Lower leg skin (tissue), 4 donors: Measurements from ENCODE around the gene TCN2. TPM values are rescaled to one million over a fixed set of nuclear protein-coding genes. Genes with fewer than 3 reads are reported as not detected.

Experiments
- DNase-seq, 2 donors: peaks; one replicate each; pipeline ENCODE4 v3.0.0-alpha.2; 2019; ENCODE audit warnings: low spot score in 2 of 2
- H3K4me3 ChIP-seq: fragments of 200-600 bp; sonication (generic); 2 replicates; pipeline ENCODE4 v1.5.1; 2017; ENCODE audit warnings: mild to moderate bottlenecking, low read depth; ENCODE audit not compliant: poor library complexity, severe bottlenecking
- CTCF ChIP-seq, 3 donors: fragments of 450-650 bp; IDR thresholded peaks; one replicate each; pipeline ENCODE4 v1.5.1; 2016; ENCODE audit warnings: antibody characterized with exemption in 3 of 3, mild to moderate bottlenecking in 3 of 3, moderate library complexity in 2 of 3
- POLR2A ChIP-seq, 2 donors: fragments of 450-650 bp; IDR thresholded peaks; one replicate each; pipeline ENCODE4 v1.6.1; 2016 to 2017; ENCODE audit warnings: antibody characterized with exemption in 2 of 2, mild to moderate bottlenecking in 1 of 2, moderate library complexity in 1 of 2
- WGBS, 2 donors: methylation state at CpG; one replicate each; pipeline ENCODE4 v1.1.5; 2018; 5-methylcytosine and 5-hydroxymethylcytosine counted together
- intact Hi-C: fragments of 100-400 bp; cut with DNase I; formaldehyde crosslinking; loops from one replicate; pipeline ENCODE4 v1.15.0; 2023; ENCODE audit warnings: low total_unique reads
- total RNA-seq, 4 donors: library from RNA; depleted of rRNA; stranded (reverse); fragments of >200 nt; gene quantifications; one replicate each; pipeline ENCODE4 v1.1.0, GENCODE V29; 2016

The TCN2 gene
- total RNA-seq, 4 donors from 2014 or later: 9.9 to 20.2 (median 14.8) TPM

DNA sequence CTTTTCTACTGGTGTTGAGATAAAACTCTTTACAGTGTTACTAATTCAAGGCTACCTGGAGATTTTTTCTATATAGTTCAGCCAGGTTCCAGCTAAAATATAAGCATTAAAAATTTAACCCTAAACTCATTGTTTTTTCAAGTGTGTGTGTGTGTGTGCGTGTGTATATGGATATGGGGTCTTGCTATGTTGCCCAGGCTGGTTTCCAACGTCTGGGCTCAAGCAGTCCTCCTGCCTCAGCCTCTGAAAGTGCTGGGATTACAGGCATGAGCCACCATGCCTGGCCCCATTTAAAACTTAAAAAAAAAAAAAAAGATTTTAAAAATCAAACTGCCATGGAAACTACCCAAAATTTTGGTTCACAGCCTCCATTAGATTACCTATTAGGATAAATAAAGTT lies 10.8 kb upstream of the TCN2 start:
- TF ChIP-seq CTCF (IDR thresholded peaks at IDR 0.05) (no peak), POLR2A (IDR thresholded peaks at IDR 0.05) (no peak)
- no peak for DNase-seq
- intact Hi-C loops: no loop called here
- 58 to 79% methylated on average over 2 of the region's 2 CpGs for WGBS, 2 donors
- no peak overlapping the region for H3K4me3 ChIP-seq

DNA sequence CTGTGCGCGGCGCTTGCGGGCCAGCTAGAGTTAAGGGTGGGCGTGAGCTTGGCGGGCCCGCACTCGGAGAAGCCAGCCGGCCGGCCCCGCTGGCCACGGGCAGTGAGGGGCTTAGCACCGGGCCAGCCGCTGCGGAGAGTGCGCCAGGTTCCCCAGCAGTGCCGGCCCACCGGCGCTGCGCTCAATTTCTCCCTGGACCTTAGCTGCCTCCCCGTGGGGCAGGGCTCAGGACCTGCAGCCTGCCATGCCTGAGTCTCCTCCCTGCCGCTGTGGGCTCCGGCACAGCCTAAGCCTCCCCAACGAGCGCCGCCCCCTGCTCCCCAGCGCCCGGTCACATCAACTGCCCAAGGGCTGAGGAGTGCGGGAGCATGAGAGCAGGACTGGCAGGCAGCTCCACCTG lies 10.1 kb upstream of the TCN2 start:
- TF ChIP-seq CTCF (IDR thresholded peaks at IDR 0.05): no peak
- TF ChIP-seq POLR2A (IDR thresholded peaks at IDR 0.05): no peak
- intact Hi-C loops: no loop called here
- 91 to 97% methylated on average over 7 to 29 of the region's 29 CpGs for WGBS, 2 donors
- no peak overlapping the region for H3K4me3 ChIP-seq
- no peak for DNase-seq

DNA sequence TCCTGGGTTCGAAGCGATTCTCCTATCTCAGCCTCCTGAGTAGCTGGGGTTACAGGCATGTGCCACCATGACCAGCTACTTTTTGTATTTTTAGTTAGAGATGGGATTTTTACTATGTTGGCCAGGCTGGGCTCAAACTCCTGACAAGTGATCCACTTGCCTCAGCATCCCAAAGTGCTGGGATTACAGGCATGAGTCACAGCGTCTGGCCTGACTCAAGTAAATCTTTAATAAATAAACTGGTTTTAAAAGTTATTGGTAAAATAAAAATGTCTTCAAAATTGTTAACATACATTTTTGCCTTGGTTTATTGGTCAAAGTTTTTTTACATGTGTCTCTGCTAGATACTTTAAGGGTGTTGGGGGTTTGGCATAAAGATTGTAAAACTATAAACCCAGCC lies 8.0 kb upstream of the TCN2 start:
- intact Hi-C loops: no loop called here
- 94 to 95% methylated on average over 3 of the region's 3 CpGs for WGBS, 2 donors

DNA sequence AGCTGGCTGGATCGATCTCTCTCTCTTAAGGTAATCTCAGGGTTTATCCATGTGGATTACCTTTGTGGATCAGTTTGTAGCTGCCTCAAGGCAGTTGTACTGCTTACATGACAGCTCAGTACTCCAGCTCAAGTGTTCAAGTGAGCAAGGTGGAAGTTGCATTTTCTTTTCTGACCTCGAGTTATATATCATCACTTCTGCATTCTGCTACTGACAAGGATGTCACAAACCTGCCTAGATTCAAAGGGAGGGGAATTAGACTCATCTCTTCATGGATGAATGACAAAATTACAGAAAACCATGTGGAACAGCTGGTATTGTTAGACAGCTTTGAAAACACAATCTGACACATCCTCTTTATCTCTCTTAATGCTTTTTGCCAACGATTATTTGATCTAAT lies 6.1 kb upstream of the TCN2 start:
- no peak for TF ChIP-seq CTCF (IDR thresholded peaks at IDR 0.05)
- TF ChIP-seq POLR2A (IDR thresholded peaks at IDR 0.05): no peak
- WGBS, 2 donors: 55 to 59% methylated on average over 3 of the region's 3 CpGs
- H3K4me3 ChIP-seq: no peak overlapping the region
- DNase-seq: no peak
- intact Hi-C loops: no loop called here

More for the DNA sequence above, 8.0 kb upstream of the TCN2 start:
- TF ChIP-seq POLR2A (IDR thresholded peaks at IDR 0.05): no peak
- TF ChIP-seq CTCF (IDR thresholded peaks at IDR 0.05): no peak
- no peak overlapping the region for H3K4me3 ChIP-seq
- no peak for DNase-seq

- TF ChIP-seq CTCF (IDR thresholded peaks at IDR 0.05): no peak
- 89% methylated on average over 5 of the region's 5 CpGs for WGBS, 2 donors
- intact Hi-C loops: no loop called here
- DNase-seq: no peak
- H3K4me3 ChIP-seq: no peak overlapping the region
Measured at GRCh38 chr22:30601464-30601863, 5.5 kb upstream of the TCN2 start.

DNA sequence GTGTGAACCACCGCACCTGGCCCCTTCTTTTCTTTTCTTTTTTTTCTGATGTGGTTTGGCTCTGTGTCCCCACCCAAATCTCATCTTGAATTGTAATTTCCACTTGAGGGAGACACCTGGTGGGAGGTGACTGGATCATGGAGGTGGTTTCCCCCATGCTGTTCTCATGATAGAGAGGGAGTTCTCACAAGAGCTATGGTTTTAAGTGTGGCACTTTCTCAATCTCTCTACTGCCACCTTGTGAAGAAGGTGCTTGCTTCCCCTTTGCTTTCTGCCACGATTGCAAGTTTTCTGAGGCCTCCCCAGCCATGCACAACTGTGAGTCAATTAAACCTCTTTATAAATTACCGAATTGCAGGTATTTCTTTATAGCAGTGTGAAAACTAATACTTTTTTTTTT lies 4.9 kb upstream of the TCN2 start:
- WGBS, 2 donors: 60 to 64% methylated on average over 3 of the region's 3 CpGs
- H3K4me3 ChIP-seq: no peak overlapping the region
- intact Hi-C loops: no loop called here
- no peak for DNase-seq
- TF ChIP-seq POLR2A (IDR thresholded peaks at IDR 0.05) (no peak), CTCF (IDR thresholded peaks at IDR 0.05) (no peak)
